ENCODE results near the gene RSF1.

The RSF1 gene

DNA sequence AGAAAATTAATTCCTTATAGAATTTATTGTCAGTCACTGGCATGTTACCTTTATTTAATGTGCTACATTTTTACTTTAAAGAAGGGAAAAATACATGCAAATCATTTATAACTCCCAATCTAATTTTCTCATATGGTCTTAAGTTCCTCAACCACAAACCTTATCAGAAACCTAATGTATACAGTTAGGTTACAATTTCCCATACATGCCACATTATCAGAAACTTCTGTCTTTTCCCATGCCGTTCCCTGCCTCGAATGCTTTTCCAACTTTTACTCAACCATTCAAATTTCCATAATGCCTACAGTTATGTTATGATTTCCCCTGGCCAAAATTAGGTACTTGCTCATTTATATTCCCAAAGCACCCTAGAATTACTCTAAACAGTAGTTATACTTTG, 13.5 kb downstream of the RSF1 start:
- H3K4me3 ChIP-seq (ENCODE audit: low read length in 2 of 2): no peak overlapping the region
- H3K36me3 ChIP-seq (ENCODE audit: control insufficient read depth in 2 of 2, insufficient read depth in 2 of 2, low read length in 2 of 2): peaks cover 0 to 2% of the 10 kb centered on the region in 2 donors
- H3K27me3 ChIP-seq (ENCODE audit: control insufficient read depth in 1 of 2, insufficient read depth in 2 of 2, low read length in 2 of 2): no peaks in the 10 kb centered on the region
- no peak overlapping the region for H3K9ac ChIP-seq (ENCODE audit: low read length in 2 of 2)
- H3K4me1 ChIP-seq (ENCODE audit: control insufficient read depth, insufficient read depth, low read length): no peaks in the 10 kb centered on the region
- no peaks in the 10 kb centered on the region for H3K9me3 ChIP-seq (ENCODE audit: control insufficient read depth in 2 of 2, low read length in 2 of 2)
- H3K27ac ChIP-seq (ENCODE audit: low read length): no peak overlapping the region

DNA sequence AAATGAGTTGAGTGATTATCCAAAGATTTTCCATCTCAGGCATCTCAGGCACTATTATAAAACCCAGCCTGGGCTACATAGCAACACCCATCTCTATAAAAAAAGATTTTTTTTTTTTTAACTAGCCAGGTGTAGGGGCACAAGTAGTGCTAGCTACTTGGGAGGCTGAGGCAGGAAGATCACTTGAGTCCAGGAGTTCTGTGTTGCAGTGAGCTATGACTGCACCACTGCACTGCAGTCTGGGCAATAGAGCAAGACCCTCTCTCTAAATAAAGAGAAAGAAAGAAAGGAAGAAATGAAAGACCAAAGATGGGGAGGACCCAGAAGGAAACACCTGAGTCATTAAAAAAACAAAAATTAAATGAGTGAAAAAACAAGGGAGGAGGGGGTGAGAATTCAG, 14.1 kb downstream of the RSF1 start:
- Histone ChIP-seq H3K9me3 (ENCODE audit: control insufficient read depth in 2 of 2, low read length in 2 of 2) (no peaks in the 10 kb centered on the region), H3K4me1 (ENCODE audit: control insufficient read depth, insufficient read depth, low read length) (no peaks in the 10 kb centered on the region), H3K4me3 (ENCODE audit: low read length in 2 of 2) (no peak overlapping the region), H3K27me3 (ENCODE audit: control insufficient read depth in 1 of 2, insufficient read depth in 2 of 2, low read length in 2 of 2) (no peaks in the 10 kb centered on the region), H3K36me3 (ENCODE audit: control insufficient read depth in 2 of 2, insufficient read depth in 2 of 2, low read length in 2 of 2) (no peaks in the 10 kb centered on the region), H3K9ac (ENCODE audit: low read length in 2 of 2) (no peak overlapping the region), H3K27ac (ENCODE audit: low read length) (no peak overlapping the region)

DNA sequence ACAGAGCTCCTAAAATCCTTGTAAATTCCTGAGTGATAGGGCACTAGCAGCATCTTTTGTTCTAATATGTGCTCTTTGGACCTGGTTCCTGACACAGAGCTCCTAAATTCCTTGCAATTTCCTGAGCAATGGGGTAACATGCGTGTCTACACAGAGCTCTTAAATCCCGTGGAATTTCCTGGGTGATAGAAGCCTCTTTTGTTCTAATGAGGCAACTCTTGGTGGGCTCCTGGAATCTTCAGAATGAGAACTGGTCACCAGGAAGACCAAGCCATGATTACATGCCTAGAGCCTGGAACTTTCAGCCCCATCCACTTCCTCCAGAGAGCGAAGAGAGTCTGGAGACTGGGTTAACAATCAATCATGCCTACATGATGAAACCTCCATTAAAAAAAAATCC, 19.0 kb downstream of the RSF1 start:
- Histone ChIP-seq H3K9me3 (ENCODE audit: control insufficient read depth in 2 of 2, low read length in 2 of 2) (no peaks in the 10 kb centered on the region), H3K36me3 (ENCODE audit: control insufficient read depth in 2 of 2, insufficient read depth in 2 of 2, low read length in 2 of 2) (peaks cover 0 to 2% of the 10 kb centered on the region in 2 donors), H3K27me3 (ENCODE audit: control insufficient read depth in 1 of 2, insufficient read depth in 2 of 2, low read length in 2 of 2) (no peaks in the 10 kb centered on the region), H3K27ac (ENCODE audit: low read length) (no peak overlapping the region), H3K4me1 (ENCODE audit: control insufficient read depth, insufficient read depth, low read length) (no peaks in the 10 kb centered on the region), H3K9ac (ENCODE audit: low read length in 2 of 2) (no peak overlapping the region), H3K4me3 (ENCODE audit: low read length in 2 of 2) (no peak overlapping the region)

GRCh38 chr11:77800449-77800848, 20.1 kb downstream of the RSF1 start:
- H3K9me3 ChIP-seq (ENCODE audit: control insufficient read depth in 2 of 2, low read length in 2 of 2): no peaks in the 10 kb centered on the region
- H3K36me3 ChIP-seq (ENCODE audit: control insufficient read depth in 2 of 2, insufficient read depth in 2 of 2, low read length in 2 of 2): peaks cover 0 to 2% of the 10 kb centered on the region in 2 donors
- no peaks in the 10 kb centered on the region for H3K4me1 ChIP-seq (ENCODE audit: control insufficient read depth, insufficient read depth, low read length)
- no peaks in the 10 kb centered on the region for H3K27me3 ChIP-seq (ENCODE audit: control insufficient read depth in 1 of 2, insufficient read depth in 2 of 2, low read length in 2 of 2)
- no peak overlapping the region for H3K4me3 ChIP-seq (ENCODE audit: low read length in 2 of 2)
- no peak overlapping the region for H3K27ac ChIP-seq (ENCODE audit: low read length)
- no peak overlapping the region for H3K9ac ChIP-seq (ENCODE audit: low read length in 2 of 2)

GRCh38 chr11:77799338-77799737, 21.2 kb downstream of the RSF1 start:
- no peaks in the 10 kb centered on the region for H3K9me3 ChIP-seq (ENCODE audit: control insufficient read depth in 2 of 2, low read length in 2 of 2)
- H3K27ac ChIP-seq (ENCODE audit: low read length): no peak overlapping the region
- no peak overlapping the region for H3K9ac ChIP-seq (ENCODE audit: low read length in 2 of 2)
- no peaks in the 10 kb centered on the region for H3K4me1 ChIP-seq (ENCODE audit: control insufficient read depth, insufficient read depth, low read length)
- no peak overlapping the region for H3K4me3 ChIP-seq (ENCODE audit: low read length in 2 of 2)
- peaks cover 0 to 2% of the 10 kb centered on the region in 2 donors for H3K36me3 ChIP-seq (ENCODE audit: control insufficient read depth in 2 of 2, insufficient read depth in 2 of 2, low read length in 2 of 2)
- H3K27me3 ChIP-seq (ENCODE audit: control insufficient read depth in 1 of 2, insufficient read depth in 2 of 2, low read length in 2 of 2): no peaks in the 10 kb centered on the region

DNA sequence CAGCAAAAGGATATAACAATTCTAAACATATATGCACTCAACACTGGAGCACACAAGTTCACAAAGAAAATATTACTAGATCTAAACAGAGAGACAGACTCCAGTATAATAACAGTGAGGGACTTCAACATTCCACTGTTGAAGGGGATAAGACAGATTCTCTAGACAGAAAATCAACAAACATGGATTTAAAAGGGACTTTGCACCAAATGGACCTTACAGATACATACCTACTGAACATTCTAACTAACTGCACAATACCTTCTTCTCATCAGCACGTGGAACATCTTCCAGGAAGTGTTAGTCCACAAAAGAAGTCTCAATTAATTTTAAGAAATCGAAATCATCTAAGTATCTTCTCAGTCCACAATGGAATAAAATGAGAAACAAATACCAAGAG, 26.6 kb downstream of the RSF1 start:
- H3K9ac ChIP-seq (ENCODE audit: low read length in 2 of 2): no peak overlapping the region
- H3K4me1 ChIP-seq (ENCODE audit: control insufficient read depth, insufficient read depth, low read length): no peaks in the 10 kb centered on the region
- no peaks in the 10 kb centered on the region for H3K9me3 ChIP-seq (ENCODE audit: control insufficient read depth in 2 of 2, low read length in 2 of 2)
- H3K4me3 ChIP-seq (ENCODE audit: low read length in 2 of 2): no peak overlapping the region
- no peaks in the 10 kb centered on the region for H3K27me3 ChIP-seq (ENCODE audit: control insufficient read depth in 1 of 2, insufficient read depth in 2 of 2, low read length in 2 of 2)
- H3K36me3 ChIP-seq (ENCODE audit: control insufficient read depth in 2 of 2, insufficient read depth in 2 of 2, low read length in 2 of 2): no peaks in the 10 kb centered on the region
- H3K27ac ChIP-seq (ENCODE audit: low read length): no peak overlapping the region

DNA sequence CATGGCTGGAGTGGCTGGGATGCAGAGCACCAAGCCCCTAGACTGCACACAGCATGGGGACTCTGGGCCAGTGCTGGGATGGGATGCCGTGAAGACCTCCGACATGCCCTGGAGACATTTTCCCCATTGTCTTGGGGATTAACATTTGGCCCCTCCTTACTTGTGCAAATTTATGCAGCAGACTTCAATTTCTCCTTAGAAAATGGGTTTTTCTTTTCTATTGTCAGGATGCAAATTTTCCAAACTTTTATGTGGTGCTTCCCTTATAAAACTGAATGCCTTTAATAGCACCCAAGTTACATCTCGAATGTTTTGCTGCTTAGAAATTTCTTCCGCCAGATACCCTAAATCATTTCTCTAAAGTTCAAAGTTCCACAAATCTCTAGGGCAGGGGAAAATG, 29.2 kb downstream of the RSF1 start:
- no peaks in the 10 kb centered on the region for H3K36me3 ChIP-seq (ENCODE audit: control insufficient read depth in 2 of 2, insufficient read depth in 2 of 2, low read length in 2 of 2)
- H3K27ac ChIP-seq (ENCODE audit: low read length): no peak overlapping the region
- no peak overlapping the region for H3K9ac ChIP-seq (ENCODE audit: low read length in 2 of 2)
- no peaks in the 10 kb centered on the region for H3K4me1 ChIP-seq (ENCODE audit: control insufficient read depth, insufficient read depth, low read length)
- no peaks in the 10 kb centered on the region for H3K27me3 ChIP-seq (ENCODE audit: control insufficient read depth in 1 of 2, insufficient read depth in 2 of 2, low read length in 2 of 2)
- no peaks in the 10 kb centered on the region for H3K9me3 ChIP-seq (ENCODE audit: control insufficient read depth in 2 of 2, low read length in 2 of 2)
- H3K4me3 ChIP-seq (ENCODE audit: low read length in 2 of 2): no peak overlapping the region

DNA sequence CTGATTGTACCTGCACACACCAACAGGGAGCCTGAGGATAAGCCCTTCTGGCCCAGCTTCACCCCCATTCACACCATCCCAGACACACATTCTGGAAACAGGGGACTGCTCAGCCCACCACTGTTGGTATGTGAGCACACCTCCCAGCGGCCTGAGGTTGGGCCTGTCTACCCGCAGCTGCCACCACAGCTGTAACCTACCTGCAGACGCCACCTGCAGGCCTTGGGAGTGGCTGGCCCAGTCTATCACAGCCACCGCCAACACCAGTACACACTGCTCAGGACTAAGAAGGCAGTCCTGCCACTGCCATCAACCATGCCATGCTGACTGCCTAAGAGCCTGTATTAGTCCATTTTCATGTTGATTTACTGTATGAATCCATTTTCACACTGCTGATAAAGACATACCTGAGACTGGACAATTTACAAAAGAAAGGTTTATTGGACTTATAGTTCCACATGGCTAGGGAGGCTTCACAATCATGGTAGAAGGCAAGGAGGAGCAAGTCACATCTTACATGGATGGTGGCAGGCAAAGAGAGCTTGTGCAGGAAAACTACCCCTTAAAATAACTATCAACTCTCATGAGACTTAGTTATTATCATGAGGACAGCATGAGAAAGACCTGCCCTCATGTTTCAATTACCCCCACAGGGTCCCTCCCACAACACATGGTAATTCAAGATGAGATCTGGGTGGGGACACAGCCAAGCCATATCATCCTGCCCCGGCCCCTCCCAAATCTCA, 30.6 kb downstream of the RSF1 start:
- H3K36me3 ChIP-seq (ENCODE audit: control insufficient read depth in 2 of 2, insufficient read depth in 2 of 2, low read length in 2 of 2): no peaks in the 10 kb centered on the region
- H3K9ac ChIP-seq (ENCODE audit: low read length in 2 of 2): no peak overlapping the region
- H3K27me3 ChIP-seq (ENCODE audit: control insufficient read depth in 1 of 2, insufficient read depth in 2 of 2, low read length in 2 of 2): no peaks in the 10 kb centered on the region
- H3K4me3 ChIP-seq (ENCODE audit: low read length in 2 of 2): no peak overlapping the region
- H3K4me1 ChIP-seq (ENCODE audit: control insufficient read depth, insufficient read depth, low read length): no peaks in the 10 kb centered on the region
- H3K27ac ChIP-seq (ENCODE audit: low read length): no peak overlapping the region
- H3K9me3 ChIP-seq (ENCODE audit: control insufficient read depth in 2 of 2, low read length in 2 of 2): no peaks in the 10 kb centered on the region

DNA sequence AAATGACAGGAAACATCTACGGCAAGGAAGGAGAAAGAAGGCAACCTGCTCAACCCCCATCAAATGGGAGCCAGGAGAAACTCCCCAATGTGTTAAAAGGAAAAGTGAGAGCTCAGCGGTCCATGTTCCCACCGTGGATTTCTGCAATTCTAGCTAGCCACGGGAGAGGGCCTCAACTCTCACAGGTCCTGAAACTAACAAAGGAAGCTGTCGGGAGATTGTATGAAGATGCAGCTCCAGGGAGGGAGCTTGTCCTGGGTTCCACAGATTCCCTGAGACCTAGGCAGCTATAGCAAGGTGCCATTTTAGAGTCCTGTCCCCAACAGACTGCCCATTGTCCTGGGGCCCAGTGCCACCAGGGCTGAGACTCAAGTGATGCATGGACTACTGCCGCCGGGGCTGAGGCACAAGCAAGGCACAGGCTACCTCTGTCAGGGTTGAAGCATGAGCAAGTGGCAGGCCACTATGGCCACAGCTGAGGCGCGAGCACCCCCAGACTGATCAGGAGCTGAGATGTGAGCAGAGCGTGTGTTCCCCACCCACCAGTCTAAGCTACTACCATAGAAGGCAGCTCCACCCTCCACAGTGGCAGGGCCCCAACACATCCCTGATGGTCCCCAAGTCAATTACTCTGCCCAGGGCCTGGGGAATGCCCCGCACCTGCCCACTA, 31.3 kb downstream of the RSF1 start:
- H3K36me3 ChIP-seq (ENCODE audit: control insufficient read depth in 2 of 2, insufficient read depth in 2 of 2, low read length in 2 of 2): no peaks in the 10 kb centered on the region
- H3K4me3 ChIP-seq (ENCODE audit: low read length in 2 of 2): no peak overlapping the region
- H3K4me1 ChIP-seq (ENCODE audit: control insufficient read depth, insufficient read depth, low read length): no peaks in the 10 kb centered on the region
- no peaks in the 10 kb centered on the region for H3K27me3 ChIP-seq (ENCODE audit: control insufficient read depth in 1 of 2, insufficient read depth in 2 of 2, low read length in 2 of 2)
- no peak overlapping the region for H3K27ac ChIP-seq (ENCODE audit: low read length)
- H3K9me3 ChIP-seq (ENCODE audit: control insufficient read depth in 2 of 2, low read length in 2 of 2): no peaks in the 10 kb centered on the region
- no peak overlapping the region for H3K9ac ChIP-seq (ENCODE audit: low read length in 2 of 2)

DNA sequence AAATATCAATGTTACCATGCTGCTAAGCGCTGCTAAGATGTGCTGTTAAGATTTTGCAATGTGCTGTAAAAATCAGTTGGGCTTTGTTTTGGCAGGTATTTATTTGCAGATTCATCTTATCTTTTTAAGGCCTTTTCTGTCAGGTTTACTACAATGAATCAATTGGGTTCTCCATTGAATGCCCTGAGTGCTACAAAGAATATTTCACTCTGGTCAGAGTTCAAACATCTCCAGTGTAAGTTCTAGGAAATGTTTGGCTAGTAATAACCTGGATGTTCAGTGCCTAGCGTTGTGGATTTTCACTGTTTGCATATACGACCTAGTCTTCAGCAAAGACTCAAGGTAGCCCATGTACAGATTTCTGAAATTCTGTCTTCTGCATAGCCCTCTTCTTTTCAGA, 36.0 kb downstream of the RSF1 start:
- Histone ChIP-seq H3K27ac (ENCODE audit: low read length) (no peak overlapping the region), H3K9me3 (ENCODE audit: control insufficient read depth in 2 of 2, low read length in 2 of 2) (no peaks in the 10 kb centered on the region), H3K9ac (ENCODE audit: low read length in 2 of 2) (no peak overlapping the region), H3K36me3 (ENCODE audit: control insufficient read depth in 2 of 2, insufficient read depth in 2 of 2, low read length in 2 of 2) (no peaks in the 10 kb centered on the region), H3K4me1 (ENCODE audit: control insufficient read depth, insufficient read depth, low read length) (no peaks in the 10 kb centered on the region), H3K4me3 (ENCODE audit: low read length in 2 of 2) (no peak overlapping the region), H3K27me3 (ENCODE audit: control insufficient read depth in 1 of 2, insufficient read depth in 2 of 2, low read length in 2 of 2) (no peaks in the 10 kb centered on the region)

GRCh38 chr11:77783025-77783424, 37.5 kb downstream of the RSF1 start:
- H3K36me3 ChIP-seq (ENCODE audit: control insufficient read depth in 2 of 2, insufficient read depth in 2 of 2, low read length in 2 of 2): no peaks in the 10 kb centered on the region
- H3K4me1 ChIP-seq (ENCODE audit: control insufficient read depth, insufficient read depth, low read length): no peaks in the 10 kb centered on the region
- no peak overlapping the region for H3K4me3 ChIP-seq (ENCODE audit: low read length in 2 of 2)
- no peaks in the 10 kb centered on the region for H3K9me3 ChIP-seq (ENCODE audit: control insufficient read depth in 2 of 2, low read length in 2 of 2)
- no peak overlapping the region for H3K27ac ChIP-seq (ENCODE audit: low read length)
- no peak overlapping the region for H3K9ac ChIP-seq (ENCODE audit: low read length in 2 of 2)
- no peaks in the 10 kb centered on the region for H3K27me3 ChIP-seq (ENCODE audit: control insufficient read depth in 1 of 2, insufficient read depth in 2 of 2, low read length in 2 of 2)
